ENCODE measurements around the gene STN1.

GRCh38 chr10:103954543-103954942 lies 36.6 kb upstream of the STN1 start:
- no peak for TF ChIP-seq CTCF (IDR thresholded peaks at IDR 0.05)
- TF ChIP-seq POLR2A (IDR thresholded peaks at IDR 0.05), result no peak

Data from testis (tissue), 2 donors.